ENCODE results near the gene HSD17B1. TPM values are rescaled to one million over a fixed set of nuclear protein-coding genes. Genes with fewer than 3 reads are reported as not detected.

HSD17B1 gene
- total RNA-seq, 1 experiment from 2014 or later = 0.22 TPM

Other genes with a start within 250 kb of the HSD17B1 start
- gene STAT3, start 164.5 kb upstream of the HSD17B1 start, total RNA-seq (2014; rRNA removed; shearing (Covaris generic); ENCODE audit: low replicate concordance) = 16.3 and 24.4 TPM in 2 replicates
- gene CAVIN1, start 129.7 kb upstream of the HSD17B1 start, total RNA-seq (2014; rRNA removed; shearing (Covaris generic); ENCODE audit: low replicate concordance) = not detected in 2 replicates
- gene ATP6V0A1, start 94.0 kb upstream of the HSD17B1 start, total RNA-seq (2014; rRNA removed; shearing (Covaris generic); ENCODE audit: low replicate concordance) = 53.1 and 59.9 TPM in 2 replicates
- 40.0 and 71.8 TPM in 2 replicates for gene NAGLU, start 16.7 kb upstream of the HSD17B1 start, total RNA-seq (2014; rRNA removed; shearing (Covaris generic); ENCODE audit: low replicate concordance)
- 46.7 and 56.2 TPM in 2 replicates for gene COASY, start 9.2 kb downstream of the HSD17B1 start, total RNA-seq (2014; rRNA removed; shearing (Covaris generic); ENCODE audit: low replicate concordance)
- 33.0 and 42.4 TPM in 2 replicates for gene MLX, start 14.2 kb downstream of the HSD17B1 start, total RNA-seq (2014; rRNA removed; shearing (Covaris generic); ENCODE audit: low replicate concordance)
- gene PSMC3IP, start 24.8 kb downstream of the HSD17B1 start, total RNA-seq (2014; rRNA removed; shearing (Covaris generic); ENCODE audit: low replicate concordance) = 5.3 and 7.9 TPM in 2 replicates
- 37.4 and 39.5 TPM in 2 replicates for gene RETREG3, start 56.5 kb downstream of the HSD17B1 start, total RNA-seq (2014; rRNA removed; shearing (Covaris generic); ENCODE audit: low replicate concordance)
- 27.4 and 47.6 TPM in 2 replicates for gene TUBG1, start 56.8 kb downstream of the HSD17B1 start, total RNA-seq (2014; rRNA removed; shearing (Covaris generic); ENCODE audit: low replicate concordance)
- gene TUBG2, start 106.4 kb downstream of the HSD17B1 start, total RNA-seq (2014; rRNA removed; shearing (Covaris generic); ENCODE audit: low replicate concordance) = 15.3 and 17.5 TPM in 2 replicates
- 6.7 and 7.0 TPM in 2 replicates for gene PLEKHH3, start 124.1 kb downstream of the HSD17B1 start, total RNA-seq (2014; rRNA removed; shearing (Covaris generic); ENCODE audit: low replicate concordance)
- gene CCR10, start 128.9 kb downstream of the HSD17B1 start, total RNA-seq (2014; rRNA removed; shearing (Covaris generic); ENCODE audit: low replicate concordance) = 0.22 TPM in 1 of 2 replicates, not detected in the other
- gene CNTNAP1, start 129.6 kb downstream of the HSD17B1 start, total RNA-seq (2014; rRNA removed; shearing (Covaris generic); ENCODE audit: low replicate concordance) = 0.19 and 0.65 TPM in 2 replicates
- gene EZH1, start 192.1 kb downstream of the HSD17B1 start, total RNA-seq (2014; rRNA removed; shearing (Covaris generic); ENCODE audit: low replicate concordance) = 38.0 and 52.6 TPM in 2 replicates
- not detected in 2 replicates for gene RAMP2, start 208.3 kb downstream of the HSD17B1 start, total RNA-seq (2014; rRNA removed; shearing (Covaris generic); ENCODE audit: low replicate concordance)
- gene VPS25, start 220.5 kb downstream of the HSD17B1 start, total RNA-seq (2014; rRNA removed; shearing (Covaris generic); ENCODE audit: low replicate concordance) = 43.9 and 54.0 TPM in 2 replicates
- 0.76 and 3.3 TPM in 2 replicates for gene WNK4, start 227.7 kb downstream of the HSD17B1 start, total RNA-seq (2014; rRNA removed; shearing (Covaris generic); ENCODE audit: low replicate concordance)
- 63.9 and 64.1 TPM in 2 replicates for gene COA3, start 245.8 kb downstream of the HSD17B1 start, total RNA-seq (2014; rRNA removed; shearing (Covaris generic); ENCODE audit: low replicate concordance)
- not detected in 2 replicates for gene CNTD1, start 245.9 kb downstream of the HSD17B1 start, total RNA-seq (2014; rRNA removed; shearing (Covaris generic); ENCODE audit: low replicate concordance)